GM20431 (cell line): ENCODE results near the gene KANSL1.

ENCODE experiments used
- in situ Hi-C: fragments of 300-500 bp; cut with MseI, MboI; formaldehyde crosslinking; loops from one replicate; pipeline ENCODE4 v1.15.0; 2020; ENCODE audit warnings: low sequenced_read_pairs; ENCODE audit not compliant: unreplicated experiment

Gene KANSL1

GRCh38 chr17:46031920-46032319 is 161.3 kb downstream of the KANSL1 start:
- in situ Hi-C loops, result no loop called here

- in situ Hi-C loops, result no loop called here
Observed at GRCh38 chr17:46031440-46031839, 161.8 kb downstream of the KANSL1 start.

- in situ Hi-C loops, result no loop called here
Observed at GRCh38 chr17:46030752-46031151, 162.5 kb downstream of the KANSL1 start.

GRCh38 chr17:46029627-46030026 is 163.6 kb downstream of the KANSL1 start:
- in situ Hi-C loops, result no loop called here

- in situ Hi-C loops, result no loop called here
Observed at GRCh38 chr17:46028981-46029565, 164.2 kb downstream of the KANSL1 start.

DNA sequence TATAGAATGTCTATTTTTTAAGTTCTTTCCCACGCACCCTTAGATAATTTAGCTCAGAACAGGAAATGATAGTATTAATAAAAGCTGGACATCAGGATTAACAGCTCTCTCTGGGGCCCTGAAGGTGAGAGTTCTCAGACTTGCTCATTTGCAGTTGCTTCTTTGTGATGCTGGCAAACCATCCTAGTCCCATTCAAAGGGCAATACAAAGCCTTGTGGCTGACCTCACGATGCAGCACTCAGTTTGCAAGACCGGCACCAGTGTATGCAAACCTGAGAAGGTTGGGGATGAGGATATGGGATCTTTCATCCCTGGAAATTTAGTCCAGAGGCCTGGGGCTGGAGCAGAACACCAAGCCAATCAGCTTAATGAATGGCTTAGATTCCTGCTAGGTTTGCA is 164.9 kb downstream of the KANSL1 start:
- in situ Hi-C loops, result no loop called here

- in situ Hi-C loops, result no loop called here
Observed at GRCh38 chr17:46027976-46028325, 165.3 kb downstream of the KANSL1 start.

DNA sequence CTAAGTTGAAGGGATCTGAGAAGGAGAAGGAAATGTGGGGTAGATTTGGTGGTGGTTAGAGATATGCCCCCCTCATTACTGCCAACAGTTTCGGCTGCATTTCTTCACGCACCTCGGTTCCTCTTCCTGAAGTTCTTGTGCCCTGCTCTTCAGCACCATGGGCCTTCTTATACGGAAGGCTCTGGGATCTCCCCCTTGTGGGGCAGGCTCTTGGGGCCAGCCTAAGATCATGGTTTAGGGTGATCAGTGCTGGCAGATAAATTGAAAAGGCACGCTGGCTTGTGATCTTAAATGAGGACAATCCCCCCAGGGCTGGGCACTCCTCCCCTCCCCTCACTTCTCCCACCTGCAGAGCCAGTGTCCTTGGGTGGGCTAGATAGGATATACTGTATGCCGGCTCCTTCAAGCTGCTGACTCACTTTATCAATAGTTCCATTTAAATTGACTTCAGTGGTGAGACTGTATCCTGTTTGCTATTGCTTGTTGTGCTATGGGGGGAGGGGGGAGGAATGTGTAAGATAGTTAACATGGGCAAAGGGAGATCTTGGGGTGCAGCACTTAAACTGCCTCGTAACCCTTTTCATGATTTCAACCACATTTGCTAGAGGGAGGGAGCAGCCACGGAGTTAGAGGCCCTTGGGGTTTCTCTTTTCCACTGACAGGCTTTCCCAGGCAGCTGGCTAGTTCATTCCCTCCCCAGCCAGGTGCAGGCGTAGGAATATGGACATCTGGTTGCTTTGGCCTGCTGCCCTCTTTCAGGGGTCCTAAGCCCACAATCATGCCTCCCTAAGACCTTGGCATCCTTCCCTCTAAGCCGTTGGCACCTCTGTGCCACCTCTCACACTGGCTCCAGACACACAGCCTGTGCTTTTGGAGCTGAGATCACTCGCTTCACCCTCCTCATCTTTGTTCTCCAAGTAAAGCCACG is 165.9 kb downstream of the KANSL1 start:
- in situ Hi-C loops, result no loop called here

DNA sequence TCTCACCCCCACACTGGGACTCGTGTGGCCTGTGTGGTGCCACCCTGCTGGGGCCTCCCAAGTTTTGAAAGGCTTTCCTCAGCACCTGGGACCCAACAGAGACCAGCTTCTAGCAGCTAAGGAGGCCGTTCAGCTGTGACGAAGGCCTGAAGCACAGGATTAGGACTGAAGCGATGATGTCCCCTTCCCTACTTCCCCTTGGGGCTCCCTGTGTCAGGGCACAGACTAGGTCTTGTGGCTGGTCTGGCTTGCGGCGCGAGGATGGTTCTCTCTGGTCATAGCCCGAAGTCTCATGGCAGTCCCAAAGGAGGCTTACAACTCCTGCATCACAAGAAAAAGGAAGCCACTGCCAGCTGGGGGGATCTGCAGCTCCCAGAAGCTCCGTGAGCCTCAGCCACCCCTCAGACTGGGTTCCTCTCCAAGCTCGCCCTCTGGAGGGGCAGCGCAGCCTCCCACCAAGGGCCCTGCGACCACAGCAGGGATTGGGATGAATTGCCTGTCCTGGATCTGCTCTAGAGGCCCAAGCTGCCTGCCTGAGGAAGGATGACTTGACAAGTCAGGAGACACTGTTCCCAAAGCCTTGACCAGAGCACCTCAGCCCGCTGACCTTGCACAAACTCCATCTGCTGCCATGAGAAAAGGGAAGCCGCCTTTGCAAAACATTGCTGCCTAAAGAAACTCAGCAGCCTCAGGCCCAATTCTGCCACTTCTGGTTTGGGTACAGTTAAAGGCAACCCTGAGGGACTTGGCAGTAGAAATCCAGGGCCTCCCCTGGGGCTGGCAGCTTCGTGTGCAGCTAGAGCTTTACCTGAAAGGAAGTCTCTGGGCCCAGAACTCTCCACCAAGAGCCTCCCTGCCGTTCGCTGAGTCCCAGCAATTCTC is 166.8 kb downstream of the KANSL1 start:
- in situ Hi-C loops, result no loop called here

GRCh38 chr17:46025510-46026165 is 167.6 kb downstream of the KANSL1 start:
- in situ Hi-C loops, result no loop called here

DNA sequence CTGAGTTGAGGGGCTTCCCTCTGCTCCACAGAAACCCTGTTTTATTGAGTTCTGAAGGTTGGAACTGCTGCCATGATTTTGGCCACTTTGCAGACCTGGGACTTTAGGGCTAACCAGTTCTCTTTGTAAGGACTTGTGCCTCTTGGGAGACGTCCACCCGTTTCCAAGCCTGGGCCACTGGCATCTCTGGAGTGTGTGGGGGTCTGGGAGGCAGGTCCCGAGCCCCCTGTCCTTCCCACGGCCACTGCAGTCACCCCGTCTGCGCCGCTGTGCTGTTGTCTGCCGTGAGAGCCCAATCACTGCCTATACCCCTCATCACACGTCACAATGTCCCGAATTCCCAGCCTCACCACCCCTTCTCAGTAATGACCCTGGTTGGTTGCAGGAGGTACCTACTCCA is 168.2 kb downstream of the KANSL1 start:
- in situ Hi-C loops, result no loop called here

- in situ Hi-C loops, result loop anchor here (25.0 kb wide), 2 partner anchors 188 to 263 kb away; partner anchors contain the start of gene LRRC37A
Observed at GRCh38 chr17:46024590-46024989, 168.6 kb downstream of the KANSL1 start.

- in situ Hi-C loops, result loop anchor here (25.0 kb wide), 2 partner anchors 188 to 263 kb away; partner anchors contain the start of gene LRRC37A
Observed at GRCh38 chr17:46023783-46024388, 169.3 kb downstream of the KANSL1 start.

- in situ Hi-C loops, result loop anchor here (25.0 kb wide), 2 partner anchors 189 to 264 kb away; partner anchors contain the start of gene LRRC37A
Observed at GRCh38 chr17:46023366-46023765, 169.9 kb downstream of the KANSL1 start.

DNA sequence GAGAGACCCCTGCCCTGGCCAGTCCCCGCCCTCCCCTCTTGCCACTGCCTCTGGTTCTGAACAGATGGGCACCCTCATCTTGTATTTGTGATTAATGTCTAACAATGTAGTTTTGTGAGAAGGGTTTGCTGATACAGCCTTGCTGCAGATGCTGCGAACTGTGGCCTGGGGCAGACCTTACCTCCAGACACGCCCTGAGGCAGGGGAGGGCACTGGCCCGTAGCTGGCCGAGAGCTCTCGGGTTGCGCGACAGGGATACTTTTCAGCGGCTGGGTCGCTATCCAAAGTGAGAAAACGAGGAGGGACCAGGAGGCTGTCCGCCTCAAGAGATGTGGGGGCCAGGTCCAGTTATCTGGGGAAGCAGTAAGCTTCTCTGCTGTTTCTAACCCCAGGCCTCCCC is 172.2 kb downstream of the KANSL1 start:
- in situ Hi-C loops, result loop anchor here (25.0 kb wide), 2 partner anchors 191 to 266 kb away; partner anchors contain the start of gene LRRC37A

DNA sequence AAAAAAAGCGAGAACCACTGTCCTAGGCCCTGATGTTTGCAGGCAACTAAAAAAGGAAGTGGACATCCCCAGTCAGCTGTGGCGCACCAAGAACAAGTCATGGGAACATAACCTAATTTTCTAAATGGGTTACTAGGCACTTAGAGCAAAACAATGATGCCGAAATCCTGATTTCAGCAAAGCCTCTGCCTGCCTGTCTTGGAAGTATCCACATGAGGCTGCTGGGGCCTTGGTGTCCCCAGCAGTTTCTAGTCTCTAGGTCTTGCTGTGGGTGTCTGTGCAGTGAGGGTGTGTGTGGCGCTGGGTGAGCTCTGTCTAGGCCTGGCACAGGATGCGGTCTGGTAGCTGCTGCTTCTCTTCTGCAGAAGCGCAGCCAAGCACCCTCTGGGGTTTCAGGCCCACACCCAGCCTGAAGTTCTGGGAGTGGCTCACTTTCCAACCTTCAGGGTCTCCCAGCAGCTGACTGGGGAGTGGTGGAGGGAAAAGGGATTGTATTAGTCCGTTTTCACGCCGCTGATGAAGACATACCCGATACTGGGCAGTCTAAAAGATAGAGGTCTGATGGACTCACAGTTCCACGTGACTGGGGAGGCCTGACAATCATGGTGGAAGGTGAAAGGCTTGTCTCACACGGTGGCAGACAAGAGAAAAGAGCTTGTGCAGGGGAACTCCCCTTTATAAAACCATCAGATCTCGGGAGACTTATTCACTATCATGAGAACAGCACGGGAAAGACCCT is 173.0 kb downstream of the KANSL1 start:
- in situ Hi-C loops, result loop anchor here (25.0 kb wide), 2 partner anchors 192 to 267 kb away; partner anchors contain the start of gene LRRC37A

DNA sequence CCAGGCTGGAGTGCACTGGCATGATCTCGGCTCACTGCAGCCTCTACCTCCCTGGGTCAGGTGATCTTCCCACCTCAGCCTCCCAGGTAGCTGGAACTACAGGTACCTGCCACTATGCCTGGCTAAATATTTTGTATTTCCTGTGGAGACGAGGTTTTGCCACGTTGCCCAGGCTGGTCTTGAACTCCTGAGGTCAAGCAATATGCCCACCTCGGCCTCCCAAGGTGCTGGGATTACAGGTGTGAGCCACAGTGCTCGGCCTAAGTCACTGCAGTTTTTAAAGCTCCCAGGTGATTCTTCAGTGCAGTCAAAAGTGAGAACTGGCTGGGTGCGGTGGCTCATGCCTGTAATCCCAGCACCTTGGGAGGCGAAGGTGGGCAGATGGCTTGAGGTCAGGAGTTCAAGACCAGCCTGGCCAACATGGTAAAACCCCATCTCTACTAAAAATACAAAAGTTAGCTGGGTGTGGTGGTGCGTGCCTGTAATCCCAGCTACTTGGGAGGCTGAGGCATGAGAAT is 173.8 kb downstream of the KANSL1 start:
- in situ Hi-C loops, result loop anchor here (25.0 kb wide), 2 partner anchors 193 to 268 kb away; partner anchors contain the start of gene LRRC37A

DNA sequence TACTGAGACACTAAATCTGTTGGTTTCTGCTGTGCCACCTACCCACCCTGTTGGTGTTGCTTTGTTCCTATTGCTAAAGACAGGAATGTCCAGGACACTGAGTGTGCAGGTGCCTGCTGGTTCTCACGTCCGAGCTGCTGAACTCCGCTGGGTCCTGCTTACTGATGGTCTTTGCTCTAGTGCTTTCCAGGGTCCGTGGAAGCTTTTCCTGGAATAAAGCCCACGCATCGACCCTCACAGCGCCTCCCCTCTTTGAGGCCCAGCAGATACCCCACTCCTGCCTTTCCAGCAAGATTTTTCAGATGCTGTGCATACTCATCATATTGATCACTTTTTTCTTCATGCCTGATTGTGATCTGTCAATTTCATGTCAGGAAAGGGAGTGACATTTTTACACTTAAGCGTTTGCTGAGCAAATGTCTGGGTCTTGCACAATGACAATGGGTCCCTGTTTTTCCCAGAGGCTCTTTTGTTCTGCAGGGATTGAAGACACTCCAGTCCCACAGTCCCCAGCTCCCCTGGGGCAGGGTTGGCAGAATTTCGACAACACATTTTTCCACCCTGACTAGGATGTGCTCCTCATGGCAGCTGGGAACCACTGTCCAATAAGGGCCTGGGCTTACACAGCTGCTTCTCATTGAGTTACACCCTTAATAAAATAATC is 179.6 kb downstream of the KANSL1 start:
- in situ Hi-C loops, result loop anchor here (25.0 kb wide), 2 partner anchors 199 to 274 kb away; partner anchors contain the start of gene LRRC37A
